CD1c-positive myeloid dendritic cell (primary cell): ENCODE results near the gene ATAD3C.
"Not testable (repeated sequence)": the region's sequence is repeated elsewhere in the genome, so short reads cannot be mapped to it uniquely, and the experiment has no call there.

Experiments used
- DNase-seq: peaks from one replicate; pipeline ENCODE4 v3.0.0-alpha.2; 2016; ENCODE audit errors: extremely low spot score

The ATAD3C gene

DNA sequence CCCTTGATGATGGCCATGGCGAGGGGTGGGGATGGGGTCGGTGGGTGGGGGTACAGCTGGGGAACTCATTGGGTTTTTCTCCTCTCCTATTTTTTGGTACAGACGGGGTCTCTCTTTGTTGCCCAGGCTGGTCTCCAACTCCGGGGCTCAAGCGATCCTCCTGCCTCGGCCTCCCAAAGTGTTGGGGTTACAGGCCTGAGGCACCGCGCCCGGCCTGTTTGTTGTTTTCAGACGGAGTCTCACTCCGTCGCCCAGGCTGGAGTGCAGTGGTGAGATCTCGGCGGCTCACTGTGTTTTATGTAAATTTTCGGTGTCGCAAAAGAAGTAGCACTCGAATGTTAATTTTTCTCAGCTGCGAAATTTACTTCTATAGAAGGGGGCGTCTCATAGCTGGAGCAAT, 2.9 kb upstream of the ATAD3C start:
- not testable (repeated sequence) for DNase-seq

- not testable (repeated sequence) for DNase-seq
These were observed 1.1 kb downstream of the ATAD3C start for GRCh38 chr1:1450616-1451015.

- DNase-seq: no peak
These were observed 2.3 kb downstream of the ATAD3C start for GRCh38 chr1:1451696-1452364.

GRCh38 chr1:1452365-1452739, 2.9 kb downstream of the ATAD3C start:
- DNase-seq: not testable (repeated sequence)

DNA sequence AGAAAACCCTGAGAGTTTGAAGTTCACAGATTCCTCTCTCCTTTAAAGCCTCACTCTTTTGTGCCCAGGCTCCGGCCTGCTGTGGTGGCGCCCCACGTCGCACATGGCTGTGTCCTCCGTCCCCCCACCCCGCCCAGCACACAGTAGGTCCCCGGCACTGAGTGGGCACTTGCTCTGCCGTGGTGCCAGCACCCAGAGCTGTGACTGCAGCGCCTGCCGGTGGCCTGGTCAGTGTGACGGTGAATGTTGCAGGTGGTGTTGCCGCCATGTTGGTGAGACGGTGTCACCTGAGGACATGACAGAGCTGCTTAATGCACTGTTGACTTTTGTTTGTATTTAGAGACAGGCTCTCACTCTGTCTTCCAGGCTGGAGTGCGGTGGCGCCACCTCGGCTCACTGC, 3.4 kb downstream of the ATAD3C start:
- DNase-seq: no peak

DNA sequence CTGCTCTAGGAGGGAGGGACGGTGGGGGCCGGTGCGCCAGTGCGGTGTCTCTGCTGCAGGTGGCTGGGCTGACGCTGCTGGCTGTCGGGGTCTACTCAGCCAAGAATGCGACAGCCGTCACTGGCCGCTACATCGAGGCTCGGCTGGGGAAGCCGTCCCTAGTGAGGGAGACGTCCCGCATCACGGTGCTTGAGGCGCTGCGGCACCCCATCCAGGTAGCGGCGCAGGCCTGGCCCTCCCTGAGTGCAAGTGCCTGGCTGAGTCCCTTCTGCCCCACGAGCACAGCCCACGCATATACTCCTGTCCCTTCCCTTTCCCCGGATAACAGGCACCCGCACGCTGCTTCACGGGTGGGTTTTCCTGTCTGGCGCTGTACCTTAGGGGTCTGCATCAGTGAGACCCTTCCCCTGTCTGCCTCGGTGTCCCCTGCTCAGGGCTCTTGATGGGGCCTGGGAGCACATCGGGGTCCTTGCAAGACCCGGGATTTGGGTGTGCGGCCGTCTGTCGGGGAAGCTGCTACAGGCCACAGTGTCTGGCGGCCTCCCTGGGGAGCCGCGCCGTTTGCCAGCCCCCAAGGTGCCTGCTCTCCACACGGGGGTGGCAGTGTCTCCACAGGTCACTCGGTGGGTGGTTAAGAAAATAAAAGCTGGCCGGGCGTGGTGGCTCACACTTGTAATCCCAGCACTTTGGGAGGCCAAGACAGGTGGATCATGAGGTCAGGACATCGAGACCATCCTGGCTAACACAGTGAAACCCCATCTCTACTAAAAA, 5.0 kb downstream of the ATAD3C start:
- DNase-seq: not testable (repeated sequence)

- no peak for DNase-seq
These were observed 5.9 kb downstream of the ATAD3C start for GRCh38 chr1:1455366-1455884.

DNA sequence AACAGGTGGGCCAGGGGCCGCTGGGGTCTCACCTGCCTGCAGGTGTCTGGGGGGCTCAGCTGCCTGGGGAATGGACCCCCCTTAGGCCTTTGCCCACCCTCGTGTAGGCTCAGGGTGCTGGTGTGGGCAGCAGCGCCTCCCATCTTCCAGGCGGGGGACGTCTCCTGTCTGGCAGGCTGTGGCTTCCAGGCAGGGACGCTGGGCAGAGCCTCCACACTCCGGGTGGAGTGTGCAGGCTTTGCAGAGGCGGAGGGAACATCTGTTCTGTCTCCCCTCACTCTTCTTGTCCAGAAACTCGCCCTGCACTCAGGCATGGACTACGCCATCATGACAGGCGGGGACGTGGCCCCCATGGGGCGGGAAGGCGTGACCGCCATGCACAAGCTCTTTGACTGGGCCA, 6.4 kb downstream of the ATAD3C start:
- not testable (repeated sequence) for DNase-seq

GRCh38 chr1:1456683-1457255, 7.3 kb downstream of the ATAD3C start:
- DNase-seq: not testable (repeated sequence)

DNA sequence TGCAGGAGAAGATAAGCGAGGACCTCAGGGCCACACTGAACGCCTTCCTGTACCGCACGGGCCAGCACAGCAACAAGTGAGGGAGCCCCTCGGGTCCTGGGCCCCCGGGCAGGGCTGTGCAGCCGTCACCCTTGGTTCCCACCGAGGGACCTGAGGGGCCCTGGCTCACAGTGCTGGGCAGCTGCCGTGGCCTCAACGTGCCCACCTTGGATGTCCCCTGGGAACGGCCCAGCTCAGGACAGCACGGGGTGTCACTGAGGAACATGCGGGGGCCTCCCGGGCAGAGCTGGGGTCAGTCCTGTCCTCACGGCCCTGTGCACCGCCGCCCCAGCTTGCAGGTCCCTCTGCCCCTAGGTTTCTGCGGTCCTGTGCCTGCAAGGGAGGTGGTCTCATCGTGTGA, 9.7 kb downstream of the ATAD3C start:
- not testable (repeated sequence) for DNase-seq

GRCh38 chr1:1459711-1460110, 10.2 kb downstream of the ATAD3C start:
- DNase-seq: not testable (repeated sequence)

GRCh38 chr1:1460540-1461130, 11.1 kb downstream of the ATAD3C start:
- DNase-seq: no peak

- DNase-seq: no peak
These were observed 12.3 kb downstream of the ATAD3C start for GRCh38 chr1:1461721-1462317.

DNA sequence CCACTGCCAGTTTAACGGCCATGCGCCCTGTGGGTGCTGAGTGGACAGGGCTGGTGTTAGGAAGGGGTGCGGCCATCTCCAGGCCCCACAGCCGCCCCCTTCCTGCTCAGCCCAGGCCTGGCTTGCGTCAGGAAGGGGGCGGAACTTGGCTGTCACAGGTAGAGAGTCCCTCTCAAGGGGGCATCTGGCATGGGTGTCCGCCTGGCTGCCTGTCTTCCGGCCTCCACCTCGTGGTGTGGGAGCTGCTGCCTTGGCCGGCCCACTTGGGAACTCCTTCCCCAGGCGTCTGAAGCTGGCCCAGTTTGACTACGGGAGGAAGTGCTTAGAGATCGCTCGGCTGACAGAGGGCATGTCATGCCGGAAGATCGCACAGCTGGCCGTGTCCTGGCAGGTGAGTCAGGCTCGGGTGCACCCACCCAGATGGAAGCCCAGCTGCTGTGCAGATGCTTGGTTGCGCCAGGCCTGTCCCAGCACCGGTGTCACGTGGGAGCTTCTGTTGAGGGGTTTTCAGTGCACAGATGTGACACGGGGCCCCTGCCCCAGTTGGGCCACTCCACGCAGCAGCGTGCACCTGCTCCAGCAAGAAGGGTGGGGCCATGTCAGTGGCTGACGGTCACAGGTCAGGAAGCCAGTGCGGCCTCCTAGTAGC, 13.0 kb downstream of the ATAD3C start:
- no peak for DNase-seq

DNA sequence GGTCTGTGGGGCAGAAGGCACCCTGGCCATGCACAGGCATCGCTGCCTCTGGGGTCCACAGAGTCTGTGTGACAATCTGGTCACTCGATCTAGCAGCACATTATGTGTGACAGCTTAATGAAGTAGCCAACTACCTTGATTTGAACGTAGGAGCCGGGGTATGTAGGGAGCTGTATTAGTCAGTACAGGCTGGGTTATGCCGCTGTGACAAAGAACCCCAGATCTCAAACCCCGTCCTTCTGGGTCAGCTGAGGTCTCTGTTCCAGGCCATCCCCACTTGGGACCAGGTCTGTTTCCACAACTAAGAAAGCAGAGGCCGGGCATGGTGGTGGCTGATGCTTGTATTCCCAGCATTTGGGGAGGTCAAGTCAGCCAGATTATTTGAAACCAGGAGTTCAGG, 13.8 kb downstream of the ATAD3C start:
- no peak for DNase-seq

GRCh38 chr1:1468196-1468985, 18.9 kb downstream of the ATAD3C start:
- not testable (repeated sequence) for DNase-seq

DNA sequence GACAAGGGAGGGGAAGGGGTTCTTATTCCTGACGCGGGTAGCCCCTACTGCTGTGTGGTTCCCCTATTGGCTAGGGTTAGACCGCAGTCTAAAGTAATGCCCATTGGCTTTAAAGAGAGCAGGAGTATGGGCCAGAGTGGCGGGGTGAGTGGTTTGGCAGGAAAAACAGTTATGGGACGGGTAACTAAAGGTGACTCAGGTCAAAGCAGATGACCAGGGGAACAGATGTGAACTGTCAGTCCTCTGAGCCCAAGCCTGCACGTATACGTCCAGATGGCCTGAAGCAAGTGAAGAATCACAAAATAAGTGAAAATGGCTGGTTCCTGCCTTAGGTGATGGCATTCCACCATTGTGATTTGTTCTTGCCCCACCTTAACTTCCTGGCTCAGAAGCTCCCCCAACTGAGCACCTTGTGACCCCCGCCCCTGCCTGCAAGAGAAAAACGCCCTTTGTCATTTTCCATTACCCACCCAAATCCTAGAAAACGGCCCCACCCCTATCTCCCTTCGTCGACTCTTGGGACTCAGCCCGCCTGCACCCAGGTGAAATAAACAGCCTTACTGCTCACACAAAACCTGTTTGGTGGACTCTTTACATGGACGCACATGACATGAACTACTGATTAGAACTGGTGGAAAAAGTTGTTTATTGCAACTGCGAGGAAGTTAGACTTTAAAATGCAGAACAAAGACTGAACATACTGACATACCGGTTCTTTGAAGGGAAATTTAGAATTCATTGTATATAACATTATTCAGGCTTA, 21.3 kb downstream of the ATAD3C start:
- DNase-seq: peak; percentile 35

- DNase-seq: peak; percentile 96
These were observed 22.0 kb downstream of the ATAD3C start, which contains the start of gene ATAD3B for GRCh38 chr1:1471389-1472052. Gene ATAD3B, plus strand, starts transcription at chr1:1471765. Its CDS starts 120 bp downstream, at chr1:1471885.
